ENCODE results near the gene MAK.

GRCh38 chr6:10852361-10852960, 14.1 kb upstream of the MAK start:
- TF ChIP-seq CTCF (IDR thresholded peaks at IDR 0.05) (no peak), POLR2A (IDR thresholded peaks at IDR 0.05) (no peak)

Measured in esophagus squamous epithelium (tissue), 4 donors.